ENCODE results near the gene SLC16A3. TPM values are rescaled to one million over a fixed set of nuclear protein-coding genes. Genes with fewer than 3 reads are reported as not detected.

SLC16A3 gene
- total and polyA plus RNA-seq, 12 donors = 2.7 to 58.6 (median 32.7) TPM

- intact Hi-C loops (cut with DNase I) = no loop called here
- peaks cover 2 to 26% of the 10 kb centered on the region in 2 donors for H3K4me1 ChIP-seq (replicated peaks in 1 of 2)
- peak overlapping the region in 1 of 5 donors; percentile 6 for H3K27ac ChIP-seq
- H3K36me3 ChIP-seq (replicated peaks in 1 of 2) = no peaks in the 10 kb centered on the region
- TF ChIP-seq CTCF (IDR thresholded peaks at IDR 0.05) (no peak), POLR2A (IDR thresholded peaks at IDR 0.05) (no peak)
- no peak for DNase-seq
- WGBS, 4 donors = 68 to 81% (median 72%) methylated on average over 14 to 16 of the region's 16 CpGs
- no peaks in the 10 kb centered on the region for H3K27me3 ChIP-seq
- H3K4me3 ChIP-seq = no peak overlapping the region
- no peaks in the 10 kb centered on the region for H3K9me3 ChIP-seq (replicated peaks in 1 of 3)
Measured at GRCh38 chr17:82278786-82279391, 50.0 kb downstream of the SLC16A3 start.

- intact Hi-C loops (cut with DNase I) = no loop called here
- no peak for DNase-seq
- H3K27ac ChIP-seq = no peak overlapping the region
- H3K36me3 ChIP-seq (replicated peaks in 1 of 2) = no peaks in the 10 kb centered on the region
- TF ChIP-seq CTCF (IDR thresholded peaks at IDR 0.05) (no peak), POLR2A (IDR thresholded peaks at IDR 0.05) (no peak)
- H3K4me1 ChIP-seq (replicated peaks in 1 of 2) = peaks cover 0 to 16% of the 10 kb centered on the region in 2 donors
- 92 to 96% (median 95%) methylated on average over 8 of the region's 8 CpGs for WGBS, 4 donors
- H3K27me3 ChIP-seq = no peaks in the 10 kb centered on the region
- no peaks in the 10 kb centered on the region for H3K9me3 ChIP-seq (replicated peaks in 1 of 3)
- no peak overlapping the region for H3K4me3 ChIP-seq
Measured at GRCh38 chr17:82280537-82280936, 51.7 kb downstream of the SLC16A3 start.

- H3K27ac ChIP-seq = no peak overlapping the region
- H3K27me3 ChIP-seq = no peaks in the 10 kb centered on the region
- H3K36me3 ChIP-seq (replicated peaks in 1 of 2) = no peaks in the 10 kb centered on the region
- TF ChIP-seq POLR2A (IDR thresholded peaks at IDR 0.05) (no peak), CTCF (IDR thresholded peaks at IDR 0.05) (no peak)
- intact Hi-C loops (cut with DNase I) = no loop called here
- no peaks in the 10 kb centered on the region for H3K9me3 ChIP-seq (replicated peaks in 1 of 3)
- no peak for DNase-seq
- H3K4me3 ChIP-seq = no peak overlapping the region
- WGBS, 4 donors = 62 to 83% (median 79%) methylated on average over 2 to 7 of the region's 7 CpGs
- H3K4me1 ChIP-seq (replicated peaks in 1 of 2) = peaks cover 0 to 16% of the 10 kb centered on the region in 2 donors
Measured at GRCh38 chr17:82281076-82281475, 52.2 kb downstream of the SLC16A3 start.

GRCh38 chr17:82281502-82282238, 52.8 kb downstream of the SLC16A3 start:
- Histone ChIP-seq H3K27me3 (no peaks in the 10 kb centered on the region), H3K4me3 (no peak overlapping the region), H3K4me1 (replicated peaks in 1 of 2) (peaks cover 0 to 16% of the 10 kb centered on the region in 2 donors), H3K27ac (no peak overlapping the region), H3K9me3 (replicated peaks in 1 of 3) (no peaks in the 10 kb centered on the region), H3K36me3 (replicated peaks in 1 of 2) (no peaks in the 10 kb centered on the region)
- WGBS, 4 donors = 49 to 73% (median 64%) methylated on average over 17 to 22 of the region's 22 CpGs
- DNase-seq = peak in 4 of 7 donors; percentile 51 to 56 (median 56)
- TF ChIP-seq CTCF (IDR thresholded peaks at IDR 0.05) (no peak), POLR2A (IDR thresholded peaks at IDR 0.05) (no peak)
- intact Hi-C loops (cut with DNase I) = no loop called here

Measured in adrenal gland (tissue), 12 donors.